H9 (cell line): Measurements from ENCODE around the gene DSE. TPM values are rescaled to one million over a fixed set of nuclear protein-coding genes. Genes with fewer than 3 reads are reported as not detected.

Experiments used
- DNase-seq: peaks from one replicate; pipeline ENCODE4 v3.0.0-alpha.2; 2017
- H2AFZ ChIP-seq: one replicate; pipeline ENCODE4 v1.6.1; 2013; ENCODE audit warnings: mild to moderate bottlenecking, low read length, control low read depth, moderate library complexity
- H2AK5ac ChIP-seq: 2 replicates; pipeline ENCODE4 v1.6.1; 2013; ENCODE audit warnings: low read length, control low read depth, mixed read lengths; ENCODE audit not compliant: insufficient read length
- H2BK120ac ChIP-seq: one replicate; pipeline ENCODE4 v1.6.1; 2013; ENCODE audit warnings: low read depth, mild to moderate bottlenecking, low read length, control low read depth, inconsistent platforms; ENCODE audit not compliant: poor library complexity, severe bottlenecking
- H2BK12ac ChIP-seq: 2 replicates; pipeline ENCODE4 v1.6.1; 2013; ENCODE audit warnings: low read length, control low read depth, mixed read lengths, low read depth; ENCODE audit not compliant: insufficient read length
- H2BK15ac ChIP-seq: 2 replicates; pipeline ENCODE4 v1.6.1; 2013; ENCODE audit warnings: low read depth, low read length, control low read depth
- H2BK20ac ChIP-seq: one replicate; pipeline ENCODE4 v1.6.1; 2013; ENCODE audit warnings: low read depth, mild to moderate bottlenecking, low read length, control low read depth, inconsistent platforms; ENCODE audit not compliant: poor library complexity, severe bottlenecking
- H2BK5ac ChIP-seq: 2 replicates; pipeline ENCODE4 v1.6.1; 2013; ENCODE audit warnings: low read length, control low read depth, mixed read lengths; ENCODE audit not compliant: insufficient read length
- H3K14ac ChIP-seq: 2 replicates; pipeline ENCODE4 v1.6.1; 2013; ENCODE audit warnings: low read length, control low read depth; ENCODE audit not compliant: insufficient read depth
- H3K18ac ChIP-seq: 2 replicates; pipeline ENCODE4 v1.6.1; 2013; ENCODE audit warnings: low read depth, mild to moderate bottlenecking, mixed read lengths, low read length, control low read depth; ENCODE audit not compliant: insufficient read length
- H3K23ac ChIP-seq: 2 replicates; pipeline ENCODE4 v1.6.1; 2013; ENCODE audit warnings: low read length, control low read depth, mixed read lengths, low read depth; ENCODE audit not compliant: insufficient read length
- H3K23me2 ChIP-seq: 2 replicates; pipeline ENCODE4 v1.6.1; 2013; ENCODE audit warnings: low read depth, mild to moderate bottlenecking, mixed read lengths, low read length, control low read depth; ENCODE audit not compliant: insufficient read length, poor library complexity, severe bottlenecking
- H3K27ac ChIP-seq: 2 replicates; pipeline ENCODE4 v1.5.1; 2013; ENCODE audit warnings: low read length, control low read depth, mixed read lengths, low read depth; ENCODE audit not compliant: insufficient read length
- H3K27me3 ChIP-seq: 2 replicates; pipeline ENCODE4 v1.6.1; 2013; ENCODE audit warnings: low read length, control low read depth, inconsistent platforms; ENCODE audit not compliant: insufficient read depth
- H3K4ac ChIP-seq: 2 replicates; pipeline ENCODE4 v1.6.1; 2013; ENCODE audit warnings: low read depth, mild to moderate bottlenecking, control low read depth, inconsistent platforms, low read length, moderate library complexity
- H3K4me1 ChIP-seq: 2 replicates; pipeline ENCODE4 v1.6.1; 2013; ENCODE audit warnings: low read length, control low read depth, inconsistent platforms; ENCODE audit not compliant: insufficient read depth
- H3K4me2 ChIP-seq: 2 replicates; pipeline ENCODE4 v1.6.1; 2013; ENCODE audit warnings: low read length, control low read depth, mixed read lengths; ENCODE audit not compliant: insufficient read length, insufficient read depth
- H3K56ac ChIP-seq: 2 replicates; pipeline ENCODE4 v1.6.1; 2013; ENCODE audit warnings: low read depth, mild to moderate bottlenecking, mixed read lengths, low read length, control low read depth; ENCODE audit not compliant: insufficient read length
- H3K79me1 ChIP-seq: 2 replicates; pipeline ENCODE4 v1.6.1; 2013; ENCODE audit warnings: low read depth, mild to moderate bottlenecking, moderate library complexity, low read length, control low read depth, inconsistent platforms; ENCODE audit not compliant: insufficient read depth, poor library complexity, severe bottlenecking
- H3K79me2 ChIP-seq: 2 replicates; pipeline ENCODE4 v1.6.1; 2013; ENCODE audit warnings: low read length, control low read depth, inconsistent platforms; ENCODE audit not compliant: insufficient read depth
- H3K9ac ChIP-seq: 2 replicates; pipeline ENCODE4 v1.6.1; 2013; ENCODE audit warnings: low read length, control low read depth, mixed read lengths; ENCODE audit not compliant: insufficient read length; ENCODE audit errors: extremely low read depth
- H3K9me3 ChIP-seq: one replicate; pipeline ENCODE4 v1.6.1; 2013; ENCODE audit warnings: low read depth, low read length, inconsistent platforms; ENCODE audit not compliant: control insufficient read depth
- H3T11ph ChIP-seq: one replicate; pipeline ENCODE4 v1.6.1; 2013; ENCODE audit warnings: mild to moderate bottlenecking, low read length, control low read depth, inconsistent platforms
- H4K20me1 ChIP-seq: one replicate; pipeline ENCODE4 v1.6.1; 2013; ENCODE audit not compliant: control insufficient read depth, insufficient read length, insufficient read depth
- H4K5ac ChIP-seq: 2 replicates; pipeline ENCODE4 v1.6.1; 2013; ENCODE audit warnings: low read depth, mild to moderate bottlenecking, mixed read lengths, low read length, control low read depth; ENCODE audit not compliant: insufficient read length
- H4K8ac ChIP-seq: replicated peaks from 2 replicates; pipeline ENCODE4 v1.6.1; 2013; ENCODE audit warnings: low read length, control low read depth, mixed read lengths, low read depth; ENCODE audit not compliant: insufficient read length
- H4K91ac ChIP-seq: 2 replicates; pipeline ENCODE4 v1.6.1; 2013; ENCODE audit warnings: low read depth, mild to moderate bottlenecking, moderate library complexity, mixed read lengths, low read length, control low read depth; ENCODE audit not compliant: insufficient read length
- H3K27ac Mint-ChIP-seq, 3 experiments: 2 replicates in 2 of 3; 3 replicates in 1 of 3; pipeline ENCODE4 v1.8.0; 2020 to 2021; ENCODE audit warnings: mixed read lengths in 3 of 3, mild to moderate bottlenecking in 1 of 3, moderate library complexity in 1 of 3
- H3K27me3 Mint-ChIP-seq: 2 replicates; pipeline ENCODE4 v1.8.0; 2021; ENCODE audit warnings: low read depth, mild to moderate bottlenecking, moderate library complexity, mixed read lengths
- H3K36me3 Mint-ChIP-seq, 3 experiments: 2 replicates in 2 of 3; 3 replicates in 1 of 3; pipeline ENCODE4 v1.8.0; 2020 to 2021; ENCODE audit warnings: low read depth in 3 of 3, mixed read lengths in 3 of 3; ENCODE audit not compliant: insufficient read depth in 1 of 3
- H3K4me1 Mint-ChIP-seq, 2 experiments: 2 replicates each; pipeline ENCODE4 v1.8.0; 2020; ENCODE audit warnings: mixed read lengths in 2 of 2
- H3K4me3 Mint-ChIP-seq, 2 experiments: 2 replicates in 1 of 2; 3 replicates in 1 of 2; pipeline ENCODE4 v1.8.0; 2020 to 2021; ENCODE audit warnings: mild to moderate bottlenecking in 2 of 2, mixed read lengths in 2 of 2, moderate library complexity in 1 of 2
- H3K9me3 Mint-ChIP-seq, 2 experiments: 2 replicates in 1 of 2; 3 replicates in 1 of 2; pipeline ENCODE4 v1.8.0; 2020; ENCODE audit warnings: mild to moderate bottlenecking in 2 of 2, mixed read lengths in 2 of 2, moderate library complexity in 1 of 2
- CTCF ChIP-seq: fragments of 200-600 bp; sonication (generic); conservative IDR thresholded peaks from 3 replicates; pipeline ENCODE4 v1.8.0; 2021; ENCODE audit warnings: antibody characterized with exemption, mild to moderate bottlenecking
- WGBS: extraction: QIAGEN DNeasy Blood & Tissue Kit; methylation state at CpG from one replicate; pipeline ENCODE4 v1.1.7; 2013; ENCODE audit warnings: missing lambda C conversion rate, low lambda C conversion rate, mixed read lengths; ENCODE audit not compliant: insufficient read length; ENCODE audit errors: extremely low coverage; 5-methylcytosine and 5-hydroxymethylcytosine counted together
- total RNA-seq: library from RNA; stranded (reverse); gene quantifications from 2 replicates; pipeline ENCODE4 v1.2.1, GENCODE V29; 2021

The DSE gene
- total RNA-seq, 1 experiment from 2014 or later = 45.6 TPM

DNA sequence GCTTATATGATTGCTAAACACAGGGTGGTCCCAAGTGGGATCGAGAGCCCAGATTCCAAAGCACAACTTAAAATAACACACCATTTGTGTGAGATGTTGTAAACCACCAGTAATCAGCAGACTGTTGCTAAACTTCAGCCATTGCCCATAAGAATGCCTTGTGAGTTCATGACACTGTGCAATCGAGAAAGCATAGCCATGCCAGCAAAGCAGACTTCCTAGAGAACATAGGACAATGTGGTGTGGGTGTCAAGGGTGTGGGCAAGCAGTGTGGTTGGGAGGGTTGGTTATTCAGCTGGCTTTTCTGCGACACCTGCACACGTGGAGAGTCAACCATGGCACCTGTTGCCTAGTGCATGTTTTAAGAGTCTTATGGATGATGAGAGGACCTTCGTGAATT, 74.4 kb downstream of the DSE start:
- no CpG with 5 or more reads among the region's 5 CpGs for WGBS

More for the DNA sequence above, 74.4 kb downstream of the DSE start:
- Histone ChIP-seq H3T11ph (no peak overlapping the region), H3K4me1 (no peaks in the 10 kb centered on the region), H3K9me3 (no peaks in the 10 kb centered on the region), H4K91ac (no peak overlapping the region), H3K4me2 (no peak overlapping the region), H3K79me1 (no peaks in the 10 kb centered on the region), H3K4ac (no peak overlapping the region), H2BK120ac (no peak overlapping the region), H2AFZ (no peak overlapping the region), H3K27ac (no peak overlapping the region), H3K27me3 (no peaks in the 10 kb centered on the region), H3K23ac (no peak overlapping the region), H3K23me2 (no peaks in the 10 kb centered on the region), H2BK5ac (no peak overlapping the region), H2BK12ac (no peak overlapping the region), H4K5ac (no peak overlapping the region), H2BK15ac (no peak overlapping the region), H2BK20ac (no peak overlapping the region), H3K56ac (no peak overlapping the region), H3K14ac (no peak overlapping the region), H4K20me1 (no peaks in the 10 kb centered on the region), H3K9ac (no peak overlapping the region), H4K8ac (no peak overlapping the region), H3K18ac (no peak overlapping the region), H2AK5ac (no peak overlapping the region), H3K79me2 (no peaks in the 10 kb centered on the region)
- Mint-ChIP-seq H3K36me3 (no peaks in the 10 kb centered on the region), H3K4me1 (peaks cover 13 to 18% of the 10 kb centered on the region in 2 experiments), H3K4me3 (no peak overlapping the region; a peak in 1 of 5 replicates), H3K9me3 (no peaks in the 10 kb centered on the region), H3K27me3 (no peaks in the 10 kb centered on the region), H3K27ac (no peak overlapping the region)
- no peak for TF ChIP-seq CTCF
- no peak for DNase-seq
